Hematopoietic multipotent progenitor cell treated with erythropoietin and hydrocortisone succinate and interleukin-3 and kit ligand, for 8 days (in vitro differentiated cells): ENCODE measurements around the gene LIMA1.
"Not testable (repeated sequence)": the region's sequence is repeated elsewhere in the genome, so short reads cannot be mapped to it uniquely, and the experiment has no call there.

Experiments
- DNase-seq: peaks from one replicate; pipeline ENCODE4 v3.0.0-alpha.2; 2015

The LIMA1 gene

GRCh38 chr12:50184261-50184660, 99.1 kb downstream of the LIMA1 start:
- no peak for DNase-seq

GRCh38 chr12:50182461-50182860, 100.9 kb downstream of the LIMA1 start:
- peak; percentile 20 for DNase-seq

- no peak for DNase-seq
Measured at GRCh38 chr12:50181691-50182090, 101.6 kb downstream of the LIMA1 start.

- DNase-seq: no peak
Measured at GRCh38 chr12:50175716-50176026, 107.6 kb downstream of the LIMA1 start.

- peak; percentile 77 for DNase-seq
Measured at GRCh38 chr12:50174971-50175715, 108.2 kb downstream of the LIMA1 start.

- peak; percentile 98 for DNase-seq
Measured at GRCh38 chr12:50167049-50167828, 116.1 kb downstream of the LIMA1 start, which contains the start of gene CERS5. TSS of gene CERS5 (minus strand) at chr12:50167369. CDS start at chr12:50167297, 72 bp downstream.

GRCh38 chr12:50166799-50167048, 116.6 kb downstream of the LIMA1 start:
- peak; percentile 15 for DNase-seq

GRCh38 chr12:50164963-50165362, 118.4 kb downstream of the LIMA1 start:
- no peak for DNase-seq

GRCh38 chr12:50162230-50162629, 121.1 kb downstream of the LIMA1 start:
- no peak for DNase-seq

GRCh38 chr12:50160643-50161042, 122.7 kb downstream of the LIMA1 start:
- DNase-seq: no peak

GRCh38 chr12:50157259-50157658, 126.1 kb downstream of the LIMA1 start:
- DNase-seq: no peak

- no peak for DNase-seq
Measured at GRCh38 chr12:50156641-50157040, 126.7 kb downstream of the LIMA1 start.

- not testable (repeated sequence) for DNase-seq
Measured at GRCh38 chr12:50154947-50155346, 128.4 kb downstream of the LIMA1 start.

- no peak for DNase-seq
Measured at GRCh38 chr12:50151047-50151687, 132.2 kb downstream of the LIMA1 start.

GRCh38 chr12:50149311-50149710, 134.0 kb downstream of the LIMA1 start:
- no peak for DNase-seq

GRCh38 chr12:50148011-50148410, 135.3 kb downstream of the LIMA1 start:
- DNase-seq: not testable (repeated sequence)

- no peak for DNase-seq
Measured at GRCh38 chr12:50147281-50147680, 136.0 kb downstream of the LIMA1 start.

- DNase-seq: no peak
Measured at GRCh38 chr12:50145439-50145838, 137.9 kb downstream of the LIMA1 start.

- DNase-seq: no peak
Measured at GRCh38 chr12:50142993-50143392, 140.3 kb downstream of the LIMA1 start.

GRCh38 chr12:50132505-50133135, 150.7 kb downstream of the LIMA1 start:
- peak; percentile 70 for DNase-seq

- DNase-seq: no peak
Measured at GRCh38 chr12:50129290-50129689, 154.0 kb downstream of the LIMA1 start.

- no peak for DNase-seq
Measured at GRCh38 chr12:50127546-50127945, 155.8 kb downstream of the LIMA1 start.
